K562 (cell line): ENCODE data around the gene ZC3H12A. TPM values are rescaled to one million over a fixed set of nuclear protein-coding genes. Genes with fewer than 3 reads are reported as not detected.

ENCODE experiments used
- CBX5 ChIP-seq: IDR thresholded peaks from 2 replicates; pipeline ENCODE4 v1.6.1; 2014; ENCODE audit warnings: low read depth, borderline replicate concordance
- GTF2E2 ChIP-seq: fragments of 200-800 bp; sonication (Bioruptor generic); IDR thresholded peaks from 2 replicates; pipeline ENCODE4 v1.6.1; 2016; ENCODE audit warnings: missing genetic modification characterization, missing compliant biosample characterization
- HBP1 ChIP-seq: fragments of 450-650 bp; formaldehyde crosslinking; IDR thresholded peaks from 2 replicates; pipeline ENCODE4 v1.4.0; 2022; ENCODE audit warnings: missing genetic modification characterization
- ILF3 ChIP-seq: fragments of 450-650 bp; IDR thresholded peaks from 2 replicates; pipeline ENCODE4 v1.6.1; 2018; ENCODE audit warnings: antibody characterized with exemption, mild to moderate bottlenecking, moderate library complexity, borderline replicate concordance
- MAZ ChIP-seq, 2 experiments: fragments of 450-650 bp in 1 of 2; sonication (generic) in 1 of 2; formaldehyde crosslinking; IDR thresholded peaks in 1 of 2; conservative IDR thresholded peaks in 1 of 2; 2 replicates each; pipeline versions ENCODE4 v1.4.0 to v1.5.0; 2020; ENCODE audit warnings: mild to moderate bottlenecking in 1 of 2, missing genetic modification reagents in 1 of 2
- NEUROD1 ChIP-seq: fragments of 150-350 bp; IDR thresholded peaks from 2 replicates; pipeline ENCODE4 v1.6.1; 2014; ENCODE audit warnings: borderline replicate concordance, low read length, low read depth; ENCODE audit not compliant: partially characterized antibody
- PHF8 ChIP-seq: fragments of 200-600 bp; sonication (generic); IDR thresholded peaks from 2 replicates; pipeline ENCODE4 v1.6.1; 2012; ENCODE audit warnings: mixed run types, mild to moderate bottlenecking, inconsistent platforms, low read length, moderate library complexity, borderline replicate concordance
- RAD21 ChIP-seq, 2 experiments: fragments of 250-450 bp in 1 of 2; fragments of 450-650 bp in 1 of 2; sonication (Bioruptor Pico) in 1 of 2; formaldehyde crosslinking in 1 of 2; IDR thresholded peaks in 1 of 2; conservative IDR thresholded peaks in 1 of 2; 2 replicates each; pipeline versions ENCODE4 v1.4.0 to v1.8.0; 2020 to 2022; ENCODE audit warnings: mild to moderate bottlenecking in 2 of 2, moderate library complexity in 1 of 2
- RUNX1 ChIP-seq: sonication (generic); IDR thresholded peaks from 2 replicates; pipeline ENCODE4 v1.6.1; 2016; ENCODE audit warnings: antibody characterized with exemption, low read depth
- SP1 ChIP-seq: sonication (generic); formaldehyde crosslinking; IDR thresholded peaks from 2 replicates; pipeline ENCODE4 v1.8.1; 2022; ENCODE audit warnings: mild to moderate bottlenecking, missing genetic modification reagents
- STAT6 ChIP-seq: sonication (generic); formaldehyde crosslinking; IDR thresholded peaks from 2 replicates; pipeline ENCODE4 v1.8.1; 2023; ENCODE audit warnings: mild to moderate bottlenecking, missing genetic modification reagents
- TBL1XR1 ChIP-seq, 2 experiments: IDR thresholded peaks; 2 replicates each; pipeline ENCODE4 v1.6.1; 2012; ENCODE audit warnings: improper control_type of control experiment in 2 of 2, low read length in 2 of 2, mild to moderate bottlenecking in 1 of 2
- TRIM28 ChIP-seq: fragments of 450-650 bp; IDR thresholded peaks from 2 replicates; pipeline ENCODE4 v1.6.1; 2017
- ZEB2 ChIP-seq: fragments of 450-650 bp; IDR thresholded peaks from 2 replicates; pipeline ENCODE4 v1.6.1; 2016
- ZNF41 ChIP-seq: fragments of 250-450 bp; sonication (Bioruptor Pico); conservative IDR thresholded peaks from 2 replicates; pipeline ENCODE4 v1.4.0; 2020; ENCODE audit warnings: mild to moderate bottlenecking
- polyA plus RNA-seq, 8 experiments: library from polyadenylated mRNA; depleted of rRNA in 4 of 8; stranded (reverse) in 5 of 8; unstranded in 3 of 8; fragments of >200 nt; fragmentation: Nextera tagmentation in 2 of 8; fragmentation: Illumina TruSeq in 1 of 8; extraction: Ambion mirVana in 2 of 8; extraction: Trizol in 1 of 8; gene quantifications; 2 replicates each; pipeline versions ENCODE4 v1.2.1 to v1.2.3, GENCODE V29; 2011 to 2014; ENCODE audit warnings: inconsistent platforms in 1 of 8, missing spikeins in 1 of 8
- total RNA-seq, 7 experiments: library from RNA; depleted of rRNA in 6 of 7; stranded (reverse); fragments of >200 nt in 6 of 7; fragmentation: Illumina TruSeq in 2 of 7; extraction: Trizol in 2 of 7; gene quantifications; 2 replicates each; pipeline versions ENCODE4 v1.2.1 to v1.2.3, GENCODE V29; 2011 to 2021; ENCODE audit warnings: low replicate concordance in 1 of 7
- TF ChIP-seq, protein P1 (sequence below): fragments of 250-450 bp; sonication (Bioruptor Pico); IDR thresholded peaks from 2 replicates; pipeline ENCODE4 v1.4.0; 2020; ENCODE audit warnings: borderline replicate concordance
- TF ChIP-seq, protein P2 (sequence below): sonication (generic); formaldehyde crosslinking; IDR thresholded peaks from 2 replicates; pipeline ENCODE4 v1.8.0; 2023; ENCODE audit warnings: mild to moderate bottlenecking, missing genetic modification reagents

Gene ZC3H12A
- total and polyA plus RNA-seq, 9 of the 15 experiments (the other 6 are each of a cell fraction or from before 2014, with no cell fraction given): 0.14 to 9.4 (median 6.7) TPM

DNA sequence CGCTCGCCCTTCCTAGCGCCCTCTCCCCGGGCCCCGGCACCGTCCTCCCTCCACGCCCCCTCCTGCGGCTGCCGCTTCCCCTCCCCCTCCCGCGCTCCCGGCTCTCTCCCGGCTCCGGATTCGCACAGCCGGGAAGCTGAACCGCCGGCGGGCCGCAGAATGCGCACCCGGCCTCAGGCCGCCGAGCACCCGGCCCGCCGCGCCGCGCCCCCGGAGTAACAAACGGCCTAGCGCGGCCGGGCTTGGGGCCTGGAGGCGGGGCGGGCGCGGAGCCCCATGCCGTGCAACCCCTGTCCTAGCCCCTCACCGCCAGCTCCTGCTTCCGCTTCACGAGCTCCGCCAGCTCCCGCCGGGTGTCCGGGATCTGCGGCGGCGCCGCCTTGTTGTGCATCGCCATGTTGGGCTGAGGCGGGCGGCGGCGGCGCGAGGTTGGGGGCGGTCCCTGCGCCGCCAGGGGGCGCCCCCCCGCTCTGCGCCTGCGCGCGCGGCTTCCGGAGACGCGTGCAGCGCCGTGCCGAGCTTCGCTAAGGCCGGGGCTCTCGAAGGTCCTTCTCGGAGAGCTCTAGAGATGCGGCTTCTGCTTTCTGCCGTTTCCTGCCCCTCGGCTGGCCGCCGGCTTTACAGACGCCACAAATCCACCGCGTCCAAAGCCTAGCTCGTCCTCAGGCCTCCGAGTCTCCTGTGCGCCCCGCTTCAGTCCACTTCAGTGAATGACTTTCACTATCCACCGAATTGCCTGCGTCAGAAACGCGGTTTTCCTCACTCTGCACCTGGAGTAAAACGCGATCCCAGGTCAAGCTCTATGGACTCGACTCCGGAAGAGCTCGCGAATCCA is 40.2 kb downstream of the ZC3H12A start, which contains the start of gene MEAF6 (continued):
- TF ChIP-seq RAD21 (CRISPR knock-in tag; conservative IDR thresholded peaks at IDR 0.05 in 1 of 2, IDR thresholded peaks at IDR 0.05 in 1 of 2) (peak in 1 of 2 experiments; percentile 34; a peak in 2 of 4 replicates), ILF3 (peak; percentile 96), CBX5 (0 out of 2 replicates have a peak, but pooled peaks have one; percentile 68), SP1 (peak; percentile 74; the same call in 1 of the 2 replicates), PHF8 (peak; percentile 89; the same call in 1 of the 2 replicates), GTF2E2 (tag) (peak; percentile 92), MAZ (CRISPR knock-in tag; conservative IDR thresholded peaks at IDR 0.05 in 1 of 2, IDR thresholded peaks at IDR 0.05 in 1 of 2) (peak; percentile 47 to 69; a peak in 2 of 4 replicates), TBL1XR1 (IDR thresholded peaks at IDR 0.05; ENCODE audit: low read length in 2 of 2) (0 out of 4 replicates have a peak, but pooled peaks of 1 of the 2 experiments have one; percentile 25), TRIM28 (no peak), NEUROD1 (peak; percentile 51), RUNX1 (no peak), HBP1 (CRISPR knock-in tag) (no peak), ZNF41 (CRISPR knock-in tag) (no peak), ZEB2 (peak; percentile 68; the same call in 1 of the 2 replicates), STAT6 (0 out of 2 replicates have a peak, but pooled peaks have one; percentile 67)
- TF ChIP-seq, protein P1, sequence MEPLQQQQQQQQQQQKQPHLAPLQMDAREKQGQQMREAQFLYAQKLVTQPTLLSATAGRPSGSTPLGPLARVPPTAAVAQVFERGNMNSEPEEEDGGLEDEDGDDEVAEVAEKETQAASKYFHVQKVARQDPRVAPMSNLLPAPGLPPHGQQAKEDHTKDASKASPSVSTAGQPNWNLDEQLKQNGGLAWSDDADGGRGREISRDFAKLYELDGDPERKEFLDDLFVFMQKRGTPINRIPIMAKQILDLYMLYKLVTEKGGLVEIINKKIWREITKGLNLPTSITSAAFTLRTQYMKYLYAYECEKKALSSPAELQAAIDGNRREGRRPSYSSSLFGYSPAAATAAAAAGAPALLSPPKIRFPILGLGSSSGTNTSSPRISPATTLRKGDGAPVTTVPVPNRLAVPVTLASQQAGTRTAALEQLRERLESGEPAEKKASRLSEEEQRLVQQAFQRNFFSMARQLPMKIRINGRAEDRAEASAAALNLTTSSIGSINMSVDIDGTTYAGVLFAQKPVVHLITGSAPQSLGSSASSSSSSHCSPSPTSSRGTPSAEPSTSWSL (CRISPR knock-in tag): no peak
- TF ChIP-seq, protein P2, sequence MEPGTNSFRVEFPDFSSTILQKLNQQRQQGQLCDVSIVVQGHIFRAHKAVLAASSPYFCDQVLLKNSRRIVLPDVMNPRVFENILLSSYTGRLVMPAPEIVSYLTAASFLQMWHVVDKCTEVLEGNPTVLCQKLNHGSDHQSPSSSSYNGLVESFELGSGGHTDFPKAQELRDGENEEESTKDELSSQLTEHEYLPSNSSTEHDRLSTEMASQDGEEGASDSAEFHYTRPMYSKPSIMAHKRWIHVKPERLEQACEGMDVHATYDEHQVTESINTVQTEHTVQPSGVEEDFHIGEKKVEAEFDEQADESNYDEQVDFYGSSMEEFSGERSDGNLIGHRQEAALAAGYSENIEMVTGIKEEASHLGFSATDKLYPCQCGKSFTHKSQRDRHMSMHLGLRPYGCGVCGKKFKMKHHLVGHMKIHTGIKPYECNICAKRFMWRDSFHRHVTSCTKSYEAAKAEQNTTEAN (CRISPR knock-in tag): no peak
